Measurements from ENCODE around the gene ARL2.

Gene ARL2

DNA sequence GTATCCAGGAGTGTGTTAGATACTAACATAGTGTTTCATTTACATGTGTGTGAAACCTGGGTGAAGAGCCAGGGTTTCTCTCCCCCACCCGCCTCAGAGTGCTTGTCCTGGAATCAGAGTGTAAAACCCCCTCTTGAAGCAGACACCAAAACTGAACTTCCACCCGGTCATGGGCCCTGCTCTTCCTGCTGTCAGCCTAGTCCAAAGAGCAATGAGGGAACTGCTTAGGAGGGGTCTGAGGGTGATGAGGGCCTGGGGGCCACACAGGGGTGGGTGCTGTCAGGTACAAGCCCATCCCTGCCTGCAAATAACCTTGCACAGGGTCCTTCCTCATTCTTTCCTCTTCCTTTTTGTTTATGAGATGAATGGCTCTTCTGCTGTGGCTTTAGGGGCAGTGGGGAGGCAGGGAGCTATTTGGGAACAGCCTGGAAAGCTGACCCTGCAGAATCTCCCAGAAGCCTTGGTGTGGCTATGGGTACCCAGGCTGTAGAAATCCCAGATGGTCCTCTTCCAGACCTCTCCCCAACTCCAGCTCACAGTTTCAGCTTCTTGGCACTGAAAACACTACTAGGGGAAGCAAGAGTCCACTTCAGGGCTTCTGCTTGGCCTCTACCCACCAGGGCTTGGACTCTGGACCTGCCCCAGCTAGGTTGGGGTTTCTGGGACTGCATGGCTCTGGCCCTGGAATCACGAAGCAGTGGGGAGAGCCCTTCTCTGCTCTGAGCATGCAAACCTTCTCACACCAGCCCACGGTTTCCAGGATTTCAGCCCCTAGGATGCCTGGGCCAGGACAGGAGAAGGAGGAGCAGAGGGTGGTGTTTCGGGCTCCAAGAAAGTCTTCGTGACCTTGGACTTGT, 25.7 kb upstream of the ARL2 start:
- no peaks in the 10 kb centered on the region for H3K9me3 ChIP-seq (ENCODE audit: insufficient read depth, low read length)
- peaks cover 3% of the 10 kb centered on the region for H3K4me1 ChIP-seq (ENCODE audit: insufficient read depth, insufficient read length)
- H3K9ac ChIP-seq (ENCODE audit: insufficient read length, low read depth) = no peak overlapping the region
- no peak overlapping the region for H3K4me3 ChIP-seq (ENCODE audit: insufficient read length, low read depth)
- no peak for DNase-seq (ENCODE audit: low read depth, low spot score)
- H3K36me3 ChIP-seq (ENCODE audit: insufficient read depth, insufficient read length, low read length) = no peaks in the 10 kb centered on the region
- H3K27me3 ChIP-seq (ENCODE audit: insufficient read depth, insufficient read length) = no peaks in the 10 kb centered on the region
- TF ChIP-seq ZNF274 (IDR thresholded peaks at IDR 0.05; ENCODE audit: low read depth, low read length) = no peak
- TF ChIP-seq SUZ12 (IDR thresholded peaks at IDR 0.05; ENCODE audit: extremely low read depth, insufficient read depth, insufficient read length) = no peak

DNA sequence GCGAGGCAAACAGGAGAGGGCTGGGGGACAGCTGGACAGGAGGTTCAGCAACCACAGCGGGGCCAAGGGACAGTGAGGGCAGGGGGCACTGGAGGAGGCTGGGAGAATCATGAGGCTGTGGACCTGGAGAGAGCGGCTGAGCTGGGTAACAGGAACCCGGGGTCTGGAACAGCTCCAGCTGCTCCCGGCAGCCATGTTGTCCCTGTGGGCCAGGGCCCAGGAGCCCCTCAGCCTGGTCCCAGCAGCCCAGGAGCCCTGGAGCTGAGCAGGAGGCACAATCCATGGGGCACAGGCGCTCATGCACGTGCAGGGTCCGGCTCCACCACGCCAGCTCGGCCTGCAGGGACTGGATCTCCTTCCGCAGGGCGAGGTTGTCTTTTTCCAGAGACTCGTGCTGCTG, 24.5 kb upstream of the ARL2 start:
- Histone ChIP-seq H3K4me3 (ENCODE audit: insufficient read length, low read depth) (no peak overlapping the region), H3K36me3 (ENCODE audit: insufficient read depth, insufficient read length, low read length) (no peaks in the 10 kb centered on the region), H3K27me3 (ENCODE audit: insufficient read depth, insufficient read length) (no peaks in the 10 kb centered on the region), H3K9me3 (ENCODE audit: insufficient read depth, low read length) (no peaks in the 10 kb centered on the region), H3K4me1 (ENCODE audit: insufficient read depth, insufficient read length) (peaks cover 3% of the 10 kb centered on the region), H3K9ac (ENCODE audit: insufficient read length, low read depth) (no peak overlapping the region)
- TF ChIP-seq YY1 (IDR thresholded peaks at IDR 0.05; ENCODE audit: insufficient read depth, insufficient read length) (no peak), ZNF274 (IDR thresholded peaks at IDR 0.05; ENCODE audit: low read depth, low read length) (no peak), SUZ12 (IDR thresholded peaks at IDR 0.05; ENCODE audit: extremely low read depth, insufficient read depth, insufficient read length) (no peak)
- no peak for DNase-seq (ENCODE audit: low read depth, low spot score)

DNA sequence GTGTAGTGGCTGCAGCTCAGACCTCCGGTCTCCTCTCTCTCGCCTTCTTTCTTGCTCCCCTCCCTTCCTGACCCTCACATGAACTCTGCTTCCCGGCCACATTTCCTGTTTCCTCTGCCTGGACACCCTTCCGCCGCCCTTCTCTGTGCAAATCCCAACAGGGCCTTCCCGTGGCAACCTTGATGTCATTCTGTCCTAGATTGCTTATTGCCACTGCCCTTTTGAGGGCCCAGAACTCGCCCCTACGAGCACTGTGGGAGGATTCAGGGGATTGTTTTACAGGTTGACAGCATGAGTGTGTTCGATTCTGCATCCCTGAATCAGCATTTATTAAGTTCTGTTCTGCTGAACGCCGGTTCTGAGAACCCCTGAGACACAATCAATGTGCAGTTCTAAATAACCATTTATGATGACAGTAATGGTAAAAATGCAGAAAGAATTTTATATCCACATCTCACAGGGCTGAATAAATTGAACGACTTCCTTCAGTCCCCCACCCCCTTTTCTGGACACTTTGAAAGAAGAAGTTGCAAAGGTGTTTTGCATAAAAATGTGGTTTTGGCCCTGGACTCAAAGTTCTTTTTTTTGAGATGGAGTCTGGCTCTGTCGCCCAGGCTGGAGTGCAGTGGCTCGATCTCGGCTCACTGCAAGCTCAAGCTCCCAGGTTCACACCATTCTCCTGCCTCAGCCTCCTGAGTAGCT, 23.6 kb upstream of the ARL2 start:
- H3K27me3 ChIP-seq (ENCODE audit: insufficient read depth, insufficient read length) = no peaks in the 10 kb centered on the region
- TF ChIP-seq YY1 (IDR thresholded peaks at IDR 0.05; ENCODE audit: insufficient read depth, insufficient read length) (no peak), SUZ12 (IDR thresholded peaks at IDR 0.05; ENCODE audit: extremely low read depth, insufficient read depth, insufficient read length) (no peak), ZNF274 (IDR thresholded peaks at IDR 0.05; ENCODE audit: low read depth, low read length) (no peak)
- H3K9ac ChIP-seq (ENCODE audit: insufficient read length, low read depth) = no peak overlapping the region
- peaks cover 3% of the 10 kb centered on the region for H3K4me1 ChIP-seq (ENCODE audit: insufficient read depth, insufficient read length)
- no peak for DNase-seq (ENCODE audit: low read depth, low spot score)
- H3K9me3 ChIP-seq (ENCODE audit: insufficient read depth, low read length) = no peaks in the 10 kb centered on the region
- no peaks in the 10 kb centered on the region for H3K36me3 ChIP-seq (ENCODE audit: insufficient read depth, insufficient read length, low read length)
- no peak overlapping the region for H3K4me3 ChIP-seq (ENCODE audit: insufficient read length, low read depth)

DNA sequence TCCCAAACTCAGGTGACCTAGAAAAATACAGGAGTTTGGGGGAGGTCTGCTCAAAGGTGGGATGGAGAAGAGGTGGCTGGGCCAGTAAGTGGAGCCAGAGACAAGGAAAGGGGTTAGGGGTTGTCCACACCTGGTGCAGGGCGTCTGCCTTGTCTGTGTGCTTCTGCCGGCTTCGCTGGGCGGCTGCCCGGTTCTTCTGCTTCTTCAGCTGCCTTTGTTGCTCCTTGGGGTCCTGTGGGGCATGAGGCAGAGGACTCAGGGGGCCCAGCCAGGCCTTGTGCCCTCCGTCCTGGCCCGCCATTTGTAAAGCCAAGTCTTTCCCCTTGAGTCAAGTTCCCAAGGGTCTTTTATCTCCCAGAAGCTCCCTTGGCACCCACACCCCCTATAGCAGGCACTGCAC, 19.6 kb upstream of the ARL2 start:
- no peak for TF ChIP-seq YY1 (IDR thresholded peaks at IDR 0.05; ENCODE audit: insufficient read depth, insufficient read length)
- TF ChIP-seq ZNF274 (IDR thresholded peaks at IDR 0.05; ENCODE audit: low read depth, low read length) = no peak
- no peak for TF ChIP-seq SUZ12 (IDR thresholded peaks at IDR 0.05; ENCODE audit: extremely low read depth, insufficient read depth, insufficient read length)
- no peaks in the 10 kb centered on the region for H3K36me3 ChIP-seq (ENCODE audit: insufficient read depth, insufficient read length, low read length)
- H3K4me3 ChIP-seq (ENCODE audit: insufficient read length, low read depth) = no peak overlapping the region
- no peak for DNase-seq (ENCODE audit: low read depth, low spot score)
- no peaks in the 10 kb centered on the region for H3K9me3 ChIP-seq (ENCODE audit: insufficient read depth, low read length)
- H3K4me1 ChIP-seq (ENCODE audit: insufficient read depth, insufficient read length) = peaks cover 6% of the 10 kb centered on the region
- no peaks in the 10 kb centered on the region for H3K27me3 ChIP-seq (ENCODE audit: insufficient read depth, insufficient read length)
- H3K9ac ChIP-seq (ENCODE audit: insufficient read length, low read depth) = no peak overlapping the region

DNA sequence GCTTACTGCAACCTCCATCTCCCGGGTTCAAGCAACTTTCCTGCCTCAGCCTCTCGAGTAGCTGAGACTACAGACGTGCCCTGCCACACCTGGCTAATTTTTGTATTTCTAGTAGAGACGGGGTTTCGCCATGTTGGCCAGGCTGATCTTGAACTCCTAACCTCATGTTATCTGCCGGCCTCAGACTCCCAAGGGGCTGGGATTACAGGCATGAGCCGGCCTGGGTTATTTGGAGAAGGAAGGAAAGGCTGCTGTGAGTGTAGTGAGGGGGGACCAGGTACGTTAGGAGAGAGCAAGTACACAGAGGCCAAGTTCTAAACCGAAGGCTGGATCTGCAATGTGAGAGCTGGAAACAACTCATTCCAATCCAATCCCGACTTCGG, 17.6 kb upstream of the ARL2 start:
- DNase-seq (ENCODE audit: low read depth, low spot score) = no peak
- Histone ChIP-seq H3K36me3 (ENCODE audit: insufficient read depth, insufficient read length, low read length) (no peaks in the 10 kb centered on the region), H3K27me3 (ENCODE audit: insufficient read depth, insufficient read length) (no peaks in the 10 kb centered on the region), H3K4me3 (ENCODE audit: insufficient read length, low read depth) (no peak overlapping the region), H3K9me3 (ENCODE audit: insufficient read depth, low read length) (no peaks in the 10 kb centered on the region), H3K4me1 (ENCODE audit: insufficient read depth, insufficient read length) (peaks cover 3% of the 10 kb centered on the region), H3K9ac (ENCODE audit: insufficient read length, low read depth) (peak overlapping the region; percentile 43)
- TF ChIP-seq YY1 (IDR thresholded peaks at IDR 0.05; ENCODE audit: insufficient read depth, insufficient read length) (no peak), SUZ12 (IDR thresholded peaks at IDR 0.05; ENCODE audit: extremely low read depth, insufficient read depth, insufficient read length) (no peak), ZNF274 (IDR thresholded peaks at IDR 0.05; ENCODE audit: low read depth, low read length) (no peak)

DNA sequence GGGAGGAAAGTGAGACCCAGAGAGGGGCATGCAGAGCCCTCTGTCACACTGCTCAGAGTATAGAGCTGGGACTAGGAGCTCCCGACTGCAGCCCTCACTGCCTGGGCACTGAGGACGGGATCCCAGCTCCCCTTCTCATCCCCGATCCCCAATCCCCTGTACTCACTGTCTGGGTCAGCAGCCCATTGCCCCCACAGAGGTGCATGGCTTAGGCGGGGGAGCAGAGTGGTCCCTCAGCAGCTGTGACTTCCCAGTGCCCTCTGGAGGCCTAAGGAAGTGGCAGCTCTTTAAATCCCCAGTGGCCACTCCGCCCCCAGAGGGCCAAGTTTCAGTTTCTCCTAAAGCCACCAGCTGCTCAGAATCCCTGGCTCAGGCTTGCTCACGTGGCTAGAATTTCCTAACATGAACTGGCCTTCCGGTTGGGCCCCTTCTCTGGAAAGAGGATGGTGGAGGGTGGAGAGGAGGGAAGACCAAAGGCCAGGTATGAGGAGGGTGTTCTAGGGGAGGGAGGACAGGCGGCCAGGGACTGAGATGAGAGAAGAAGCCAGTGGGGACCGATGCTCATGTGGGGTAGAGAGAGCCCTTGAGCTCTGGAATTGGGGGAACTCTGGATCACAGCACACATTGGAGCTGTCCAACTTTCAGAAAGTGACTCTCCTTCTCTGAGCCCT, 17.1 kb upstream of the ARL2 start, which contains the start of gene BATF2:
BATF2 (minus strand) TSS at position 262 of the 671 bp plus-strand sequence; CDS start at position 205, 57 bp downstream.
- H3K4me1 ChIP-seq (ENCODE audit: insufficient read depth, insufficient read length) = peaks cover 3% of the 10 kb centered on the region
- peak; percentile 46 for DNase-seq (ENCODE audit: low read depth, low spot score)
- H3K4me3 ChIP-seq (ENCODE audit: insufficient read length, low read depth) = no peak within 1 kb of the TSS
- no peaks in the 10 kb centered on the region for H3K36me3 ChIP-seq (ENCODE audit: insufficient read depth, insufficient read length, low read length)
- TF ChIP-seq ZNF274 (IDR thresholded peaks at IDR 0.05; ENCODE audit: low read depth, low read length) (no peak), SUZ12 (IDR thresholded peaks at IDR 0.05; ENCODE audit: extremely low read depth, insufficient read depth, insufficient read length) (no peak), YY1 (IDR thresholded peaks at IDR 0.05; ENCODE audit: insufficient read depth, insufficient read length) (no peak)
- H3K9me3 ChIP-seq (ENCODE audit: insufficient read depth, low read length) = no peaks in the 10 kb centered on the region
- peak within 1 kb of the TSS; percentile 43 for H3K9ac ChIP-seq (ENCODE audit: insufficient read length, low read depth)
- H3K27me3 ChIP-seq (ENCODE audit: insufficient read depth, insufficient read length) = no peaks in the 10 kb centered on the region

DNA sequence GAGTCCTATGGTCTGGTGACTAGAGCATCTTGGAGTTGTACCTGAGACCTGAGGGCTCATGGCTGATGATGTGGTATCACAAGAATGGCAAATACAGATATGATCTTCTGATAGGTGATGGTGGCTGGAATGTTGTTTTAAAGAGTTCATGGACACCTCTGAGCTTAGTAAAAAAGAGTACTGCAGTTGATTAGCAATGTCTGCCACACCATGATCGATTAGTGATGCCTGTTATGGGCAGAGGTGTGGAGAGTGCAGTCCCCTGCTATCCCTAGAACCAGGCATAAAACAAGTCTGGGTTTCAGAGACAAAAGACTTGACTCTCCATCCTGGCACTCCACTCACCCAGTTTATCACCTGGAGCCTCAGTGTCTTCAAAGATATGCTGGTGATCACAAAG, 15.8 kb upstream of the ARL2 start:
- no peaks in the 10 kb centered on the region for H3K27me3 ChIP-seq (ENCODE audit: insufficient read depth, insufficient read length)
- no peak overlapping the region for H3K4me3 ChIP-seq (ENCODE audit: insufficient read length, low read depth)
- TF ChIP-seq ZNF274 (IDR thresholded peaks at IDR 0.05; ENCODE audit: low read depth, low read length) = no peak
- TF ChIP-seq YY1 (IDR thresholded peaks at IDR 0.05; ENCODE audit: insufficient read depth, insufficient read length) = no peak
- TF ChIP-seq SUZ12 (IDR thresholded peaks at IDR 0.05; ENCODE audit: extremely low read depth, insufficient read depth, insufficient read length) = no peak
- DNase-seq (ENCODE audit: low read depth, low spot score) = no peak
- no peaks in the 10 kb centered on the region for H3K9me3 ChIP-seq (ENCODE audit: insufficient read depth, low read length)
- H3K9ac ChIP-seq (ENCODE audit: insufficient read length, low read depth) = no peak overlapping the region
- peaks cover 3% of the 10 kb centered on the region for H3K4me1 ChIP-seq (ENCODE audit: insufficient read depth, insufficient read length)
- no peaks in the 10 kb centered on the region for H3K36me3 ChIP-seq (ENCODE audit: insufficient read depth, insufficient read length, low read length)

Data from NT2/D1 (cell line).